HepG2 (cell line): ENCODE data around the gene ATP13A5. TPM values are rescaled to one million over a fixed set of nuclear protein-coding genes. Genes with fewer than 3 reads are reported as not detected.

Experiments
- ATAC-seq: fragments of 200-7000 bp; cut with Tn5 transposase; 3 replicates; pipeline ENCODE4 v1.9.1; 2020; ENCODE audit warnings: mild to moderate bottlenecking, moderate library complexity
- BruUV-seq: library from RNA; stranded (reverse); fragments of 400-500 nt; replicated peaks from 2 replicates; lab custom pipeline; 2021; lab: Mats Ljungman, UMichigan
- CTCF ChIA-PET: fragments of 300-600 bp; formaldehyde crosslinking; extraction: SDS; loops from one replicate; lab custom pipeline; 2021; ENCODE audit warnings: low total read pairs, inconsistent platforms, low intra/inter-chr PET ratio; lab: Yijun Ruan, JAX
- POLR2A ChIA-PET: fragments of 350-600 bp; sonication (Branson Sonifier 250); formaldehyde crosslinking; loops from one replicate; lab custom pipeline; 2020; ENCODE audit warnings: antibody characterized with exemption, inconsistent platforms; lab: Yijun Ruan, JAX
- DNase-seq: peaks from one replicate; pipeline ENCODE4 v3.0.0-alpha.2; 2015; ENCODE audit warnings: low spot score
- FAIRE-seq: peaks from 3 replicates; lab custom pipeline; 2011; peaks lifted over from hg19 to GRCh38; lab: Jason Lieb, UNC
- H2AFZ ChIP-seq: one replicate; pipeline ENCODE4 v1.6.1; 2011; ENCODE audit warnings: low read length, inconsistent platforms
- H3K27ac ChIP-seq: fragments of 300-600 bp; 3 replicates; pipeline ENCODE4 v1.8.0; 2011; ENCODE audit warnings: mixed run types, mild to moderate bottlenecking, mixed read lengths, low read length, inconsistent platforms; ENCODE audit not compliant: insufficient read depth; ENCODE audit errors: extremely low read length
- H3K27me3 ChIP-seq, 2 experiments: fragments of 200-600 bp in 1 of 2; 2 replicates in 1 of 2; 3 replicates in 1 of 2; pipeline versions ENCODE4 v1.6.0 to v1.8.0; 2011; ENCODE audit warnings: low read length in 2 of 2, mild to moderate bottlenecking in 2 of 2, moderate library complexity in 2 of 2, inconsistent platforms in 1 of 2; ENCODE audit not compliant: insufficient read depth in 2 of 2, control insufficient read depth in 1 of 2
- H3K36me3 ChIP-seq, 2 experiments: fragments of 200-600 bp in 1 of 2; replicated peaks in 1 of 2; 2 replicates in 1 of 2; 3 replicates in 1 of 2; pipeline versions ENCODE4 v1.5.1 to v1.8.0; 2011; ENCODE audit warnings: low read length in 2 of 2, inconsistent platforms in 1 of 2; ENCODE audit not compliant: insufficient read depth in 2 of 2, control insufficient read depth in 1 of 2
- H3K4me1 ChIP-seq: 2 replicates; pipeline ENCODE4 v1.5.1; 2012; ENCODE audit warnings: low read length, inconsistent platforms; ENCODE audit not compliant: insufficient read depth
- H3K4me2 ChIP-seq: 2 replicates; pipeline ENCODE4 v1.6.0; 2011; ENCODE audit warnings: low read depth, low read length, inconsistent platforms
- H3K4me3 ChIP-seq, 3 experiments: fragments of 200-600 bp in 1 of 3; sonication (generic), shearing (Covaris generic) in 1 of 3; replicated peaks in 1 of 3; 2 replicates each; pipeline ENCODE4 v1.5.1; 2011 to 2016; ENCODE audit warnings: low read length in 3 of 3, inconsistent platforms in 2 of 3, low read depth in 2 of 3, mild to moderate bottlenecking in 2 of 3, control low read depth in 1 of 3, mixed read lengths in 1 of 3; ENCODE audit not compliant: insufficient read depth in 1 of 3
- H3K79me2 ChIP-seq: one replicate; pipeline ENCODE4 v1.6.1; 2011; ENCODE audit warnings: low read length, inconsistent platforms; ENCODE audit not compliant: insufficient read depth
- H3K9ac ChIP-seq: 2 replicates; pipeline ENCODE4 v1.6.0; 2011; ENCODE audit warnings: mild to moderate bottlenecking, low read depth, low read length, inconsistent platforms; ENCODE audit not compliant: insufficient read depth
- H3K9me3 ChIP-seq: 2 replicates; pipeline ENCODE4 v1.5.1; 2012; ENCODE audit warnings: mild to moderate bottlenecking, low read length
- H4K20me1 ChIP-seq: 2 replicates; pipeline ENCODE4 v1.6.0; 2011; ENCODE audit warnings: inconsistent platforms, mild to moderate bottlenecking, low read length, moderate library complexity; ENCODE audit not compliant: insufficient read depth
- AFF4 ChIP-seq: sonication (generic); formaldehyde crosslinking; IDR thresholded peaks from 2 replicates; pipeline ENCODE4 v1.4.0; 2020; ENCODE audit warnings: missing genetic modification reagents
- ARNT2 ChIP-seq: sonication (generic); formaldehyde crosslinking; IDR thresholded peaks from 2 replicates; pipeline ENCODE4 v1.8.0; 2022; ENCODE audit warnings: mild to moderate bottlenecking, low read depth, missing genetic modification reagents, moderate library complexity
- E2F1 ChIP-seq: sonication (generic); formaldehyde crosslinking; IDR thresholded peaks from 2 replicates; pipeline ENCODE4 v1.5.0; 2020; ENCODE audit warnings: missing genetic modification reagents
- GMEB2 ChIP-seq: IDR thresholded peaks from 2 replicates; pipeline ENCODE4 v1.6.1; 2016; ENCODE audit warnings: missing biosample characterization, missing genetic modification reagents, low read depth
- HNRNPK ChIP-seq: fragments of 200-400 bp; formaldehyde crosslinking; IDR thresholded peaks from 2 replicates; pipeline ENCODE4 v1.6.1; 2018; ENCODE audit warnings: low read length, low read depth, moderate library complexity, mild to moderate bottlenecking; ENCODE audit not compliant: poor library complexity, severe bottlenecking
- ZNF138 ChIP-seq: sonication (generic); formaldehyde crosslinking; IDR thresholded peaks from 2 replicates; pipeline ENCODE4 v1.5.0; 2020; ENCODE audit warnings: mild to moderate bottlenecking, low read depth, missing genetic modification reagents
- ZNF232 ChIP-seq: sonication (generic); formaldehyde crosslinking; IDR thresholded peaks from 2 replicates; pipeline ENCODE4 v1.4.0; 2020; ENCODE audit warnings: missing genetic modification reagents, borderline replicate concordance
- WGBS: methylation state at CpG from one replicate; pipeline ENCODE4 v1.1.6; 2017; ENCODE audit warnings: low lambda C conversion rate; 5-methylcytosine and 5-hydroxymethylcytosine counted together
- in situ Hi-C: cut with HindIII; loops from 2 replicates; pipeline ENCODE4 v1.10.0; 2017; ENCODE audit warnings: low pct_unique_long_range_greater_than_20kb; ENCODE audit not compliant: extremely low pct_ligation_motif_present
- intact Hi-C: fragments of 100-400 bp; cut with micrococcal nuclease; formaldehyde crosslinking; loops from one replicate; pipeline ENCODE4 v1.10.0; 2022; ENCODE audit not compliant: unreplicated experiment
- polyA plus RNA-seq, 8 experiments: library from polyadenylated mRNA; depleted of rRNA in 3 of 8; stranded (reverse) in 7 of 8; unstranded in 1 of 8; fragments of >200 nt; fragmentation: Illumina TruSeq in 4 of 8; extraction: Trizol in 4 of 8; gene quantifications; 2 replicates each; pipeline versions ENCODE4 v1.2.1 to v1.2.3, GENCODE V29; 2011 to 2016; ENCODE audit warnings: low read depth in 4 of 8, missing spikeins in 1 of 8, mixed read lengths in 1 of 8; ENCODE audit not compliant: insufficient read depth in 1 of 8
- total RNA-seq, 5 experiments: library from RNA; depleted of rRNA; stranded (reverse); fragments of >200 nt; fragmentation: Illumina TruSeq; extraction: Trizol; gene quantifications; 2 replicates each; pipeline ENCODE4 v1.2.3, GENCODE V29; 2016; ENCODE audit warnings: low read depth in 1 of 5

ATP13A5 gene
- total and polyA plus RNA-seq, 2 of the 13 experiments (the other 11 are each of a cell fraction or from before 2014, with no cell fraction given) = not detected

- Histone ChIP-seq H3K27me3 (peaks cover 0 to 3% of the 10 kb centered on the region in 2 experiments; a peak in 2 of 5 replicates), H3K9me3 (no peaks in the 10 kb centered on the region), H3K79me2 (no peaks in the 10 kb centered on the region), H3K9ac (no peak overlapping the region), H2AFZ (no peak overlapping the region), H3K27ac (no peak overlapping the region), H4K20me1 (no peaks in the 10 kb centered on the region), H3K36me3 (no peaks in the 10 kb centered on the region), H3K4me1 (no peaks in the 10 kb centered on the region), H3K4me3 (no peak overlapping the region), H3K4me2 (no peak overlapping the region)
- 0% methylated on average over 1 of the region's 1 CpG for WGBS
- CTCF ChIA-PET = no interaction called here
- DNase-seq (no peak), FAIRE-seq (no peak), ATAC-seq (no peak)
- BruUV-seq = no TSS peak
- in situ Hi-C loops (no loop called here), intact Hi-C loops (no loop called here)
- POLR2A ChIA-PET = no interaction called here
- no peak for TF ChIP-seq ZNF232
- TF ChIP-seq HNRNPK = peak; percentile 88
These were observed 10.7 kb downstream of the ATP13A5 start for GRCh38 chr3:193367868-193368267.

- Histone ChIP-seq H3K27ac (no peak overlapping the region), H3K9me3 (no peaks in the 10 kb centered on the region), H4K20me1 (no peaks in the 10 kb centered on the region), H3K4me1 (no peaks in the 10 kb centered on the region), H3K4me2 (no peak overlapping the region), H3K36me3 (no peaks in the 10 kb centered on the region), H3K9ac (no peak overlapping the region), H3K79me2 (no peaks in the 10 kb centered on the region), H2AFZ (no peak overlapping the region), H3K27me3 (no peaks in the 10 kb centered on the region; a peak in 1 of 5 replicates), H3K4me3 (no peak overlapping the region)
- POLR2A ChIA-PET = no interaction called here
- intact Hi-C loops (no loop called here), in situ Hi-C loops (no loop called here)
- DNase-seq = no peak
- no peak for FAIRE-seq
- ATAC-seq = no peak
- CTCF ChIA-PET = no interaction called here
- no TSS peak for BruUV-seq
- WGBS = 14% methylated on average over 3 of the region's 3 CpGs
- TF ChIP-seq ZNF138 (CRISPR knock-in tag) (no peak), GMEB2 (CRISPR knock-in tag) (no peak), ARNT2 (CRISPR knock-in tag) (no peak), E2F1 (CRISPR knock-in tag) (no peak), AFF4 (no peak)
These were observed 21.3 kb downstream of the ATP13A5 start for GRCh38 chr3:193357291-193357690.
